Amniotic epithelial cell (primary cell): ENCODE measurements around the gene HS3ST5.

Experiments used
- DNase-seq: peaks from one replicate; pipeline ENCODE4 v3.0.0-alpha.2; 2010; ENCODE audit warnings: low read depth

The HS3ST5 gene

DNA sequence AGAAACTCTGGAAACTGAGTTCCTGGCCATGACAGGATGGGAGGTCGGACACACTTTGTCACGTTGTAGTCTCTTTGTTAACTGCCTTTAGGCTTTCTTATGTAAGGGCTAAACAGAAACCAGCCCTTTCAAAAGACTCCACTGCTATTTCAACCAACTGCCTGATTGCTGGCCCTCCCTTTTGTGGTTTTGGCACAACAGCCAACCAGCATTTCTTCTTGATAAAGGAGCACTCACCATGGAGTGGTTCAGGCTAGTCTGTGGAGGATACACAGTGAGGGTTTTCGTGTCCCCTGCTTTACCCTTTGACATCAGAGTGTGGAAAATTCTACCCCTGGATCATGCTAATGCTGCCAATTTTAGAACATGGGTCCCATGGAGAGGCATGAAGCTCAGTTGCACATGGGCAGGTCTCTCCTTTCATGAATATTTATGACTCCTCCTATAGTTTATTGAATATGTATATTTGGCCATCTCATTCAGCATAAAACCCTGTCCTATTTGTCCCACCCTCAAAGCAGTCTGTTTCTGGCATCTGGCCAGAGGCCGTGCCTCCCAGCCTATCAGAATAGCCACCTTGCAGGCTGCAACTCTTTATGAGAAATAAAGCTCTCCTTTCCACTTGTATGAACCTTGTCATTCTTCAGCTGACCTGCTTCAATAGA lies 148.3 kb downstream of the HS3ST5 start:
- peak; percentile 46 for DNase-seq

DNA sequence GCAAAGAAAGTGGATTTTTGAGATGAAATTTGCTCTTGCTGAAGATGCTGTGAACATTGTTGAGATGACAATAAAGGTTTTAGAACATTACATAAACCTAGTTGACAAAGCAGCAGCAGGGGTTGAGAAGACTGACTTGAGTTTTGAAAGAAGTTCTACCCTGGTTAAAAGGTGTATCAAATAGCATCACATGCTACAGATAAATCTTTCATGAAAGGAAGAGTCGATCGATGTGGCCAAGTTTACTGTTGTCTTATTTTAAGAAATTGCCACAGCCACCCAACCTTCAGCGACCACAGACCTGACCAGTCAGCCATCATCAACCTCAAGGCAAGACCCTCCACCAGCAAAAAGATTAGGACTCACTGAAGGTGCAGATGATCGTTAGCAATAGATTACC lies 155.3 kb downstream of the HS3ST5 start:
- DNase-seq: no peak

DNA sequence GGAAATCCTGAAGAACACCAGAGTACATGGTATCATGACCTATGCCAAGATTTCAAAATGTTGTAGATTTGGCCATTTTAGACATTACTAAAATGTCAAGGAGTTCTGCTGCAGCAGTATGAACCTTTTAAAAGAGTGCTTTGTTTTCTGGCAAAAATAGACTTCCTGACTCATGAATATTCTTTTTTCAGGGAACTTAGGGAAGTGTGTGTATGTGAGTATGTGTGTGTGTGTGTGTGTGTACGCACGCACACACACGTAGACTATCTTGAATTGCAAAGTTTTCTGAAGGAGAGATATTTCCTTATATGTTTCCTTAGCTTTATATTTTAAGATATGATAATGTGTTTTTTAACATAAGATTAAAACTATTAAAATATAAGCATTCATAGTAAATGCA lies 161.2 kb downstream of the HS3ST5 start:
- DNase-seq: no peak

DNA sequence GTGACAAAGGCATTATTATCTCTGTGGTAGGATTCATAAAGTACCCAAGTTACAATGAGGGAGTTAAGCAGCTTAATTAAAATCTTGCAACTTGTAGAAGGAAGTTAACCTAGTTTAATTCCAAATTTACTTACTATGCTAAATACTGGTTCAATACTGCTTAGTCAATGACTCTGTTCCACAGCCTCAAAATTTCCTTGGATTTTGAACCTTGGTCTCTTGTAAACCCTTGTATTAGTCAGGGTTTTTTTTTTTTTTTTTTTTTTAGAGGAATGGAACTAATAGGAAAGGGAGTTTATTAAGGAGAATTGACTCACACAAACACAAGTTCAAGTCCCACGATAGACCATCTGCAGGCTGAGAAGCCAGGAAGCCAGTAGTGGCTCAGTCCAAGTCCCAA lies 163.4 kb downstream of the HS3ST5 start:
- DNase-seq: no peak

DNA sequence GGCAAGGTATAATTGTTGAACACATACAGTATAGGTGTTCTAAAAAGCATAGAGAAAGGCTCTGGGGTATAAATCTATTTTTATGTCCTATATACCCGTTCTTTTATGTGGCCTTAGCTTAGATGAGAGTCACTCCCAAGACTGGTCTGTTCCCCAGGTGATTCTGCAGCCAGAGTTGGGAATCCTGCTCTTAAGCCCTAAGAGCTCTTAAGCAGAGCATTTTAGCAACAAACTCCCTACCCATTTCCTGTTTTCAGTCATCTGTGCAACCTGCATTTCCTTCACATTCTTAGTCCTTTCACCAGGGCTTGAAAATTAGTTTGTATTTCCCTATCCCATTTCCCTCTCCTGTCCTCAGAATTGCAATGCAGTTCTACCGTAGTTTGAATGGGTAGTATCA lies 166.1 kb downstream of the HS3ST5 start:
- DNase-seq: no peak

DNA sequence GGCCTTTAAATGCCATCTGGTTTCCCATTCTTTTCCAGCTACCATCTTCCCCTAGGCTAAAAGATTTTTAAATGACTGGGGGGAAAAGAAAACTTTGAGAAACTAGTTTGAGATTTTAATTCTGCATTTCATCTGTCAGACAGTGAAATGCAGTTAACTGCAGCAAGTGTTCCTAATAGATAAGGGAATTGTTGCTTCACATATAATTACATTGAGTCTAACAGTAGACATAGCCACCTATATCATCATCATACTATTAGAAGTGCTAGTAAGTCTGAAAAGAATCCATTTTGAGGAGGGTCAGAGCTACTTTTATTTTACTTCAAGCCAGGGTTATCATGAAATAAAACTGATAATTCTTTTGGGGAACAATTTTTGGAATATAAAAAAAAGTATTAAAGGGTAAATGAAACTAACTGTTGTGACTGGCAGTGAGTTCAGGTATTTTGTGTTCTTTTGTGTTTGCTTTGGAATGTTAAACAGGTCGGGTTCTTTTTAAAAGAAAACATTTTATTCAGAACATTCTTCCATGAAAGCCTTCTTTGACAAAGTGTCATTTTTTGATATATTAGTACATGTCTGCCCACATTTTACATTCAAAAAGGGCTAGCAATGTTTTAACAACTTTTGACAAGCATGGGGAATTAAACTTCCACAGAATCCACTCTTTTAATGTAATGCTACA lies 170.1 kb downstream of the HS3ST5 start:
- no peak for DNase-seq

DNA sequence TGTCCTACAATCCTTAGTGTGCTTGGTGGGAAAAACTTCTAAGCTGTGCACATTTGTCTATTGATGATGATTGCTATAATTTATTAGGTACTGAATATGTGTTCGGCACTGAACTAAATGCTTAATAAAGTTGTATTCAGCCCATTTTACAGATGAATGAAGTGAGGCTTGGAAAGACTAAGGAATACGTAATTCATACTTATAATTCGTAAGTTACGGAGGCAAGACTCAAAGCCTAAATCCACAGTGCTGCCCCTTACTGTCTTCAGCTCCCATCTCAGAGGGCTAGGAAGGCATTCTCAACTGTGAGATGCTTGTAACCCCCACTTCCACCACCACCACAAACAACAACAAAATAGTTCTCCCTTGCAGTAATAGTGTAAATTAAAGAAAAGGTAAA lies 171.3 kb downstream of the HS3ST5 start:
- DNase-seq: no peak

DNA sequence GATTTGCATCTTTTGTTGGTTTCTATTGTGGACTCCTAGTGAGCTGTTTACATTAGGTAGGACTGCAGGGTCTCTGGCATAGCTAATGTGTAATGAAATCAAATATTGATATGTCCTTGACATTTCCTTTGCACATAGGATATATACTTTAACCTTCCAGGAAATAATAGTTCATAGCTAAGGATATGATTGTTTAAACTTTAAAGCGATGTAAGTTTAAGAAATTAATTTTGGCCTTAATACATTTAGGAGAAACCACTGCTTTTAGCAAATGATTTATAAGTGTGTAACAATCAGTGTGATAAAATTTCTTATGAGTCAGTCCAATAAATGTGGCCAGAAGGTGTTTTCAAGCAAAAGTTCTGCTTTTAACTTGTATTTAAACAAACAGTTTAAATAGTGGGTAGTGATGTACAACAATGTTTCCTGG lies 171.8 kb downstream of the HS3ST5 start:
- no peak for DNase-seq

DNA sequence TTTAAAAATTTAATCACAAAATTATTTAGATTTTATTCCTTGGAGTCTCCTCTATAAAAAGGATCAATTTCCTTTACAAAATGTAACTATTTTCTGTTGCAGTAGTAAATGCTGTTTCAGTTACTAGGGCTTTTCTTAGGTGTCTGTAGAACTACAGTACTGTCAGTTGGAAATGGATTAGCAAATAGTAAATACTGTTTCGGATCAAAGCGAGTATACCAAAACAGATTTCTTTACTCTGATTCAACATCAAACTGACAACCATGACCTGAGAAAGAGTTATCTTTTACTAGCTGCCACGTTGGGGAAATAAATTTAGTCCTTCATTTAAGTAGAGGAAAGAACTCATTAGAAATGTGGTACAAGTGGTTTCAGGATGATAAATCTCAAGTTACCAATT lies 172.5 kb downstream of the HS3ST5 start:
- no peak for DNase-seq

DNA sequence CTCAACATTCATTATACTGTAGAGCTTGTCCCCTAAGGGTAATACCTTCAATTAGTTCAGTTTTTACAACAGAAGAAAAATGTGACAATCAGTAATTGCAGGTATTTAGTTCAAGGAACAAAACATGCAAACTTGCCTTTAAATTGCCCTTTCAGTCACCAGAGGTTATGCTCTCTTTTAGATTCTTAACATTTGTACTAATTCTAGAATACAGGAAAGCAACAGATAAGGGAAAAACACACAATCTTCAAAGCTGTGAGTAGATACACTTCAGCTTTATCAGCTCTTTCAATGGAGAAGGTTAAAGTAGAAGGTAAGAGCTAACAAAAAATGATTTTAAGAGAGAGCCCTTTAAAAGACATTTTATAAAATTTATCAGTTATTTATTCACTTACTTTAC lies 173.1 kb downstream of the HS3ST5 start:
- DNase-seq: no peak

DNA sequence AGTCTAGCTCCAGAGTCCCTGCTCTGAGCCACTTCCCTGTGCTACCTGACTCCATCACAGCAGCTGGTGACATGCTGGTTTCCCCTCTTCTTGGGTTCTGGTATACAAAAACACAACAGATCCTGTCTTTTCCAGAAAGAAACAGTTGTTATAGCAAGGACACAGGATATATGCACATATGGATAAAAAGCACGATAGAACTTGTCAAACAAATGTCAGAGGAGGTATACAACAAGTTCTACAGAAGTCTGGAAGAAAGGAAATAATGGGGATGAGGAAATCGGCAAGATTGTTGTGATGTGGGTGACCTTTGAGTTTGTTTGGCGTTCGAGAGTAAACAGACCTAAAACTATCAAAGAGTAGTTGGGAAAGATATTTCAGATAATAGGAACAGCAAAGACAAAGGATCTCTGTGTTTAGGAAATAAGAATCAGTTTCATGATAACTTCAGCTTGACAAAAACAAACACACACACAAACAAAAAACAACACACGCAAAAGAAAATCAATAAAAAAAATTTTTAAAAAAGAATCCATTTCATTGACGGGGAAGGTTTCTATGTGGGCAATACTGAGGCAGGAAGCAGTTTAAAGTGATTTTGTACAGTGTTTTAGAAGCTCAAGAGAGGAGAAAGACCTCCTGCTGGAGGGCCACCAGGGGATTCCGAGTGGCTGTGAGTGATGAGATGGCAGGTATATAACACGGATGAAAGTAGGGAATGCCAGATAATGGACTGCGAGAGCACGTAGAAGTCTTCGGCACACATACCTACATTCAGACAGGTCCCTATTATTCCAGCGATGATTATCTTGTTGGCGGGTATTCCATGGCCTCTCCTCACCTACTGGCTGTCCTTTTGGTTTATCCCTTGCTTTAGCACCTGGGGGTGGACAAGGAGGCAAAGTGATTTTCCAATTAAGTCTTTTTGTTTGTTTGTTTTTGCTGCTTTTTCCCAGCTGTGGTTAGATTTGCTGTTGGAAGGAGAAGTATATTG lies 174.9 kb downstream of the HS3ST5 start:
- DNase-seq: no peak

DNA sequence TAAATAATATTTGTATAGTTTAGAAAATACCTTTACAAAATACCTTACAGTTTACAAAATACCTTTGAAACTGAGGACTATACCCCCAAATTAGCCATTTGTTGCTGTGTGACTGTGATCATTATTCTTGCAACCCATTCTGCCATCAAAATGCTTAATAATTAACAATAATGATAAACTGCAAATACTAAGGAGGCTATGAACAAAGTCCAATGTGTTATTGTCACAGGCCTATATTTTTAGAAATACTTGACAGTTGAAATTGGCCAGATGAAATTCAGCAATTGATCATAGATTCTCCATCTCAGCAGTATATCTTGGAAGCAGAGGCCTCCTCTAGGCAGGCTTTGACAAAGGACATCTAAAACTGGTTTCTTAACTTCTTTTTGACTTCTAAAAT lies 178.6 kb downstream of the HS3ST5 start:
- DNase-seq: no peak

DNA sequence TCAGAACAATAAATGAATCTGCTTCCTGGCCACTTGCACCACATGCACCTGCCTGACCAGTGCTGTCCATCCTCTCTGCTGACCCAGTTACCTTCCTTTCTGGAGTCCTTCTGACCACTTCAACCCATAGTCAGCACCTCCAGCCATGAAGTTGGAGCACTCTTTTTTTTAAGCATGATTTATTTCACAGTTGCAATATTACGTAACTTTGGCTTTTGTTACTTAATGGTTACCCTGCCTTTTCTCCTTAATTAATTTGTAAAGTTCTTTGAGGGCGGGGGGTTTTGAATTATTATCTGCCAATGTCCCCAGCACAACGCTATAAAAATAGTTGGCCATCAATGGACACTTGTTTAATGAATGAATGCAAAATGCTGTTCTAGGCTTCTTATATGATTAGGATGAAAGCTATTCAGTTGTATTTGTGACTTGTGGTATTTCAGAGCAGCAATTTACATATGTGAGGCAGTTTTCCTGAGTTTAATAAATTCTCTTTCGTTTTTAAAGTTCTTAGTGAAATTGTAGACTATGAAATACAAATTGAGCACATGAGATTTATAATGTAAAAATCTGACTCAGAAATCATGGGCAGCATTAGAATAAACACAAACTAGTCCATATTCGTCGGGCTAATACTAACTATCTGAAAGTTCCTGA lies 180.0 kb downstream of the HS3ST5 start:
- no peak for DNase-seq

DNA sequence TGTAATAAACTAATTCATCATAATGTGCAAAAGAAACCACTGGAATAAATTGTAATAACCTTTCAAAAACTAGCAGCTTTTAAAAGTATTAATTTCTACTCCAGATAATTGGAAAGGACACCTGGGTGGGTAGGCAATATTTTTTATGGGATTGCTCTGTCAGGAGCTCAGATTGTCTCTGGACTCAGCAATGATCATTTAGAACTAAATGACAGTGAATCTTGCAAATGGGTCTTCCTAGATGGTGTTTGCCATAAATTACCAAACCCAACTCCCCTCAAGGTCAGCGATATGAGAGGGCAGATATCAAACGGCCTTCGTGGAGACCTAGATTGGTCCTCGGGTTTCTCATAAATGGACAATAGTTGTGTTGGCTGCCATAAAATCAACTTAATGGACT lies 181.9 kb downstream of the HS3ST5 start:
- no peak for DNase-seq

DNA sequence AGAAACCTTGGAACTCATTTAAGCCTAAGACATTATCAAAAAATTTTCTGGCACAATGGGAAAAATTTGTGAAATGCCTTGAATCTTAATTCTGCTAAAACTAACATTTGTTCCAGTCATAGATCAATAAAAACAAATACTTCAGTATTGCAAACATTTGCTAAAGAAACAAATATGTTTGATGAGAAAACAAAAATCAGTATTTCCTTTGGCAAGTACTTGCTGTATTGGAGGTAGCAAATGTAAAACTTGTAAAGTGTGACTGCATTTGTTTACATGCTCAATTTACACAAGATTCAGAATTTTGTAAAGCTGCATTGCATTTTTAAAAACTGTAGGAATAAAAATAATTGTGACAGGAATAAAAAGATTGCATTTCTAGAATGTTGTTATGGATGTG lies 183.1 kb downstream of the HS3ST5 start:
- no peak for DNase-seq

DNA sequence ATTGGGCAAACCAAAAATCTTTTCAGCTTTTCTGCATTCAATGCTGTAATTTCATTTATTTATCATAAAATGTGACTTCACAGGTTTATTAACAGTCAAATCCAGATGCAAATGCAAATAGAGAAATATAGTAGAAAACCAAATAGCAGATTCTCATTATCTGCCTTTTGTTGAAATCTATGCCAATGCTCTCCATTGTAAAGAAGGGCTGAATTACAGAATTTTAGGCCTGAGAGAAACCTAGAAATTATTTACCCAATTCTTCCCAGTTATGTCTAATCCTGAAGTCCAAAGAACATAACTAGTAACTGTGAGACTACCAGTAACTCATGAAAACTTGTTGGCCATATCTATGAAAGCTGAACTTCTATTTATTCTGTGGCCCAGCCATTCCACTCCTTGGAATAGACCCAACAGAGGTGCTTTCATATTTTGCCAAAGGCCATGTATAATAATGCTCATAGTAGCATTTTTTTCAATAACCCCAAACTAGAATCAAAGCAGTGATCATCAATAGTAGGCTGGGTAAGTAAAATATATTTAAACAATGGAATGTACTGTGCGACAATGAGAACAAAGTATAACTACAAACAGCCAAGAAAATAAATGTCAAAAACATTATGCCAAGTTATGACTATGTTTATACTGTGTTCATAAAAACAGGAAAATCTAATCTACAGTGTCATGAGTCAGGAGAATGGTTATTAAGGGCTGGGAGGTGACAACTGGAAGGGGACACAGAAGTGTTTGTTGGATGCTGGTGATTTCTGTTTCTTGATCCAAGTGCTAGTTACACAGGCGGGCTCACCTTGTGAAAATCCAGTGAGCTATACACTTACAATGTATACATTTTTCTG lies 183.8 kb downstream of the HS3ST5 start:
- no peak for DNase-seq

DNA sequence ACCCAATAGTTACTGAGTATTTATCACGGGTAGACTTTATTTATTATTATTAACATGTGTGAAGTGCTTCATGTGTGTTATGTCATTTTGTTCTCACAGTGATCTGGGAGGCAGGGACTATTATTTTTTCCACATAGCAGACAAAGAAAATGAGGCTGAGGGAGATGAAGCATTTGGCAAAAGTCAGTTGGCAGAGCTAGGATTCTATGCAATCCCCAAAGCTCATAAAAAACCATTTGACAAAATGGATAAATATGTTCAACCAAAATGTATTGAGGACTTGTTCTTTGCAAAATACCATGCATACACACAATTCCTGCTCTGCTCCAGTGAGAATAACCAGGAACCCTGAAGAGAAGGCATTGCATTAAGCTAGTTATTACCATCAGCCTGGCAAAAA lies 184.4 kb downstream of the HS3ST5 start:
- DNase-seq: no peak

DNA sequence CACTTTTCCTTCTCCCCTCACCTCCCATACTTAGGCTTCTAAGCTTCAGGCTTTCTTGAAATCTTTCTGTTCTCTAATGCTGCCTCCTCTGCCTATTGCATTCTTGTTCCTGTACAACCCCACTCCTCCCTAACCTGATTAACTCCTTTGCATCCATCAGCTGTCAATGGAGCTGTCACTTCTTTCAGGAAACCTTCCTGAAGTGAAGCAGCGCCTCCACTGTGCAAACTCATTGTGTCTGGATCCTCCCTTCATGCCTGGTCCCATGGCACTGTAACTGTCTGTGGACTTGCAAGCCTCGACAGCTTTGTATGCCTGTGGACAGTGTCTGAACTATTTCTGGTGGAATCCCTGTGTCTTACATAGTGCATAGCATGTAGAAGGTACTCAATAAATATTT lies 185.0 kb downstream of the HS3ST5 start:
- no peak for DNase-seq

DNA sequence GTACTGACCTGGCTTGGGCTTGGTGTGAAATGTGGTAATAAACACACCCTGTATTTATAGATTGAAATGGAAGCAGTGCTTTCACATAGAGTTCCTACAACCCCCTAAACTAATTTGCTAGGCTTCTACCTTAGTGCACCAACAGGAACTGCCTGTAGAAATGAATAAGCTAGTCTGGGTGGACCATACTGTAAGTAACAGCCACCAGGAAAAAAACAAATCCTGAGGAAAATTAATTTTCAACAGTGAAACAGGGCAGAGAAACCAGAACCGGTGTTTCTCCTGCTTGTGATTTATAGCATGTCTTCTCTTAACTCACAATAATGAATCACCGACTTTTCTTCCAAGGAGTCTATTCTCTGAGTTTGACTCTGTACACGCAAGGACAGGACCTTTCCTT lies 187.1 kb downstream of the HS3ST5 start:
- no peak for DNase-seq

DNA sequence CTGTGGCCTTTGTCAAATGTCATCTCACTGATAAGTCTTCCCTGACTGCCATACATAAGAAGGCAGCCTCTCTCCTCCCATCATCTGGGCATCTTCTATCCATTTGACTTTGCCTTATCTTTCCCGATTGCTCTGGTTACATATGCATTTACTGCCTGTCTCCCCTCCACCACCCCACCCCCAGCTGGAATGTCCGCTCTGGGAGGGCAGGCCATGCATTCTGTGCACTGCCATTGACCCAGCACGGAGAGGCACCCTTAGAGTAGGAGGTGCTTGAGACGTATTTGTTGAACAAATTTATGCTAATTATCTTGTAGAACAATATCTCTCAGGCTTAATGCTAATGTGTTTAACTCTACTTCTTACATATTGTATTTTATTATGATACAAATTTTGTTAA lies 188.0 kb downstream of the HS3ST5 start:
- no peak for DNase-seq

DNA sequence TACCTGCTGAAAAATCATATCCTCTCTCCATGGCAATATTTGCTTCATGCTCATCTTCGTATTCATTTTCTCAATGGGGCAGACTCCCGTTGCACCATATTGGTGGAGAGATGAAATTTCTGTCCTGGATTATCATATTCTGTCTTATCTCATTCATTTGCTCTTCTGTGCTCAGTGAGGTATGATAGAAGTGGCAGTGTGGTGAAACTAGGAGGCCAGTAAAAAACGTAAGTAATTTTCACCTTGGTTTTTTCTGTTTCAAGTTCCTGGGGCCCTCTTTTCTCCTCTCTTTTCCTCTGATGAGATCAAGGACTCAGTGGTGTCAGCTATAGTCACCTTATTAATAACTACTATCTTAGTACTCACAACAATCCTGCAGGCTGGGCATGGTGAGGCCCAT lies 189.4 kb downstream of the HS3ST5 start:
- DNase-seq: no peak
